ENCODE data around the gene KCNK10.

KCNK10 gene

GRCh38 chr14:88281447-88281846 is 41.6 kb downstream of the KCNK10 start:
- no peak overlapping the region for H3K9ac ChIP-seq (ENCODE audit: low read length)
- H3K79me2 ChIP-seq (ENCODE audit: insufficient read depth, low read length) = no peaks in the 10 kb centered on the region
- H3K27me3 ChIP-seq (ENCODE audit: low read length) = no peaks in the 10 kb centered on the region
- no peaks in the 10 kb centered on the region for H3F3A ChIP-seq (ENCODE audit: insufficient read depth)
- TF ChIP-seq CTCF (IDR thresholded peaks at IDR 0.05; ENCODE audit: insufficient read depth, low read length, poor library complexity, severe bottlenecking) = no peak
- TF ChIP-seq EZH2phosphoT487 (conservative IDR thresholded peaks at IDR 0.05; ENCODE audit: low read length) = no peak
- H3K9me3 ChIP-seq (ENCODE audit: insufficient read depth, low read length) = no peaks in the 10 kb centered on the region
- no peaks in the 10 kb centered on the region for H3K9me2 ChIP-seq (replicated peaks; ENCODE audit: insufficient read depth, low read length)
- H3K4me2 ChIP-seq (ENCODE audit: low read depth, low read length, poor library complexity, severe bottlenecking) = no peak overlapping the region
- no peaks in the 10 kb centered on the region for H4K20me1 ChIP-seq (ENCODE audit: low read depth, low read length)
- H2AFZ ChIP-seq (ENCODE audit: low read depth, low read length, severe bottlenecking) = no peak overlapping the region
- no peak overlapping the region for H3K4me3 ChIP-seq (ENCODE audit: insufficient read depth, low read length, poor library complexity, severe bottlenecking)
- no peaks in the 10 kb centered on the region for H3K36me3 ChIP-seq (ENCODE audit: low read length)
- no peak overlapping the region for H3K27ac ChIP-seq (ENCODE audit: low read depth, low read length)

DNA sequence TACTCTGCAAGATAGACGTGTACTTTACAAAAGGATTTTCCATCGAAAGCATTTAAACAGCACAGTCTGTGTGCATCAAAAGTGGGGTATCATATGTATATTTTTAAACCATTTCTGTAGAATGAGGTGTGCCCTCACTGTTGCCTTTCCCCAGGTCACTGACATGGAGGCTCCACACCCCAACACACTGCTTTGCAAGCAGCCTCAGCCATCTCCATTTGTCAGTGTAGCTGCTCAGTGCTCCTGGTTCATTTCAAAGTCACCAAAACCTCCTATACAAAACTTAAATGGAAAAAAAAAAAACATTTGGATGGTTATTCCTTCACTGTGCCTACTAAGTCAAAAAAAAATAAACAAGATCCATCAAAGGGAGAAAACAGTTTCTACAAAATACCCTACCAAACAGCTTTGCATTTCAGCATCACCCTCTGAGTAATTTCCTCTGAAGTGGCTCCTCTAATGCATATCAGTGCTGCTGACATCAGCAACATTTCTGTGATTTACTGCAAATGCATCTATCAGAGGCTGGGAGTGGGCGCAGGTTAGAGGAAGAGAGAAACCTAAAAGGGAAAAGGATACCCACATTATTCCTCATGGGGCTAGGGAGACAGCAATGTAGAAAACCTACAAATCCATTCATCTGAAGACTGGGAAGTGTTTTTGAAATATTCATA is 46.0 kb downstream of the KCNK10 start:
- Histone ChIP-seq H3F3A (ENCODE audit: insufficient read depth) (no peaks in the 10 kb centered on the region), H4K20me1 (ENCODE audit: low read depth, low read length) (no peaks in the 10 kb centered on the region), H2AFZ (ENCODE audit: low read depth, low read length, severe bottlenecking) (no peak overlapping the region), H3K4me3 (ENCODE audit: insufficient read depth, low read length, poor library complexity, severe bottlenecking) (no peak overlapping the region), H3K36me3 (ENCODE audit: low read length) (no peaks in the 10 kb centered on the region), H3K27ac (ENCODE audit: low read depth, low read length) (no peak overlapping the region), H3K9me2 (replicated peaks; ENCODE audit: insufficient read depth, low read length) (no peaks in the 10 kb centered on the region), H3K9ac (ENCODE audit: low read length) (no peak overlapping the region), H3K27me3 (ENCODE audit: low read length) (no peaks in the 10 kb centered on the region), H3K4me2 (ENCODE audit: low read depth, low read length, poor library complexity, severe bottlenecking) (no peak overlapping the region), H3K79me2 (ENCODE audit: insufficient read depth, low read length) (no peaks in the 10 kb centered on the region), H3K9me3 (ENCODE audit: insufficient read depth, low read length) (no peaks in the 10 kb centered on the region)
- no peak for TF ChIP-seq EZH2phosphoT487 (conservative IDR thresholded peaks at IDR 0.05; ENCODE audit: low read length)
- no peak for TF ChIP-seq CTCF (IDR thresholded peaks at IDR 0.05; ENCODE audit: insufficient read depth, low read length, poor library complexity, severe bottlenecking)

DNA sequence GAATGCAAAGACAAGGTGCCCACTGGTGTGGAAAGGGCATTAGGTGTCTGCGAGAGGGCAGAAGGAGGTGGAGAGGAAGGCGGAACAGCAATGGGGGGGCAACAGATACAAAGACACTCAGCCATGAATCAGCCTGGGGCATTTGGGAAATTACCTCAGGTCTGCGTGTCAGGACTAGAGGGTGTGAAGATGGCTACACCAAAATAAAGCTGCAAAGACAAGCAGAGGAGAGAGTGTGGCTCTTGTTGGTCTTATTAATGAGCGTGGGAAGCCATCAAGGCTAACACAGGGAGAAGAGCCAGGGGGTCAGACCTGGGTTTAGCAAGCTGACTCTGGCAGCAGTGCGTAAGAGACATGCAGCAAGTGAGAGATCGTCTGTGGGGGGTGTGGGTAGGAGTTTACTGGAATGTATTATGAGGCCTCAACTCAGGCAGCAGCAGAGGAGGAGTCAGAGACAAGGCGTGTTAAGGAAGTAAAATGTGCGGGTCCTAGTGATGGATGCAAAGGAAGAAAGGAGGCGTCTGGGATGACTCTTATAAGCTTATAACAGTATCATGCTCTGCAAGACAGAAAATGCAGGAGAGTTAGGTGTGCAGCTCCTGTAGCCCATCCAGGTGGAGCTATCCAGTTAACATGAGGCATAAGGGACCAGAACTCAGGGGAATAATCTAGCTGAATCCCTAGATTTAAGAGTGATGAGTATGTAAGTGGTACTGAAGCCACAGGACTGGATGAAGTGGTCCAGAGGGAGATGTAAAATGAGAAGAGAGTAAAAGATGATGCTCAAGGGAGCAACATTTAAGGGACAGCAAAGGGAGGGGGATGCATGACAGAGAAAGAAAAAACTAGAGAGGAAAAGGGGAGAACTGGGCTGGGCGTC is 50.4 kb downstream of the KCNK10 start:
- H3K4me3 ChIP-seq (ENCODE audit: insufficient read depth, low read length, poor library complexity, severe bottlenecking) = no peak overlapping the region
- no peaks in the 10 kb centered on the region for H3F3A ChIP-seq (ENCODE audit: insufficient read depth)
- no peak overlapping the region for H2AFZ ChIP-seq (ENCODE audit: low read depth, low read length, severe bottlenecking)
- no peaks in the 10 kb centered on the region for H3K9me2 ChIP-seq (replicated peaks; ENCODE audit: insufficient read depth, low read length)
- H3K79me2 ChIP-seq (ENCODE audit: insufficient read depth, low read length) = no peaks in the 10 kb centered on the region
- H3K36me3 ChIP-seq (ENCODE audit: low read length) = no peaks in the 10 kb centered on the region
- H3K27me3 ChIP-seq (ENCODE audit: low read length) = no peaks in the 10 kb centered on the region
- H3K27ac ChIP-seq (ENCODE audit: low read depth, low read length) = no peak overlapping the region
- no peak overlapping the region for H3K4me2 ChIP-seq (ENCODE audit: low read depth, low read length, poor library complexity, severe bottlenecking)
- H3K9me3 ChIP-seq (ENCODE audit: insufficient read depth, low read length) = no peaks in the 10 kb centered on the region
- no peak overlapping the region for H3K9ac ChIP-seq (ENCODE audit: low read length)
- no peak for TF ChIP-seq CTCF (IDR thresholded peaks at IDR 0.05; ENCODE audit: insufficient read depth, low read length, poor library complexity, severe bottlenecking)
- no peak for TF ChIP-seq EZH2phosphoT487 (conservative IDR thresholded peaks at IDR 0.05; ENCODE audit: low read length)
- H4K20me1 ChIP-seq (ENCODE audit: low read depth, low read length) = no peaks in the 10 kb centered on the region
